RPMI8226 (cell line): ENCODE results near the gene GRM1.
"Not testable (repeated sequence)": the region's sequence is repeated elsewhere in the genome, so short reads cannot be mapped to it uniquely, and the experiment has no call there.

Source experiments
- DNase-seq: peaks from one replicate; pipeline ENCODE4 v3.0.0-alpha.2; 2015

Gene GRM1

GRCh38 chr6:146200176-146200575 lies 171.3 kb downstream of the GRM1 start:
- no peak for DNase-seq

DNA sequence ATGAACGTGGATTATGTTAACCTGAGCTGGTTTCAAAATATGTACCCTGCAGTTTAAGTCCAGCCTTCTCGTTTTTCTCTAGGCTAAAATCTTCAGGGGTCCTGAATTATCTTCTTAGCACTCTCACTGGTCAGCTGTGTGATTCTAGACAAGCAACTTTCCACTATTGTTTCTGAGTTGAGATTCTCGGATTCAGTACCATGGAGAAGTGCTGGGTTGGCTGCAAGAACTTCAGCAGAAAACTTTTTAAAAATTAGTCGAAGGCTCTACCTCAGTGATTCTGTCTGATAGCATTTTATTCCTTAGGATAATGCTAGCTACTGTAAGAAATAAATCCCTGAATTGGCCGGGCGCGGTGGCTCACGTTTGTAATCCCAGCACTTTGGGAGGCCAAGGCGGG lies 173.7 kb downstream of the GRM1 start:
- DNase-seq, result no peak

DNA sequence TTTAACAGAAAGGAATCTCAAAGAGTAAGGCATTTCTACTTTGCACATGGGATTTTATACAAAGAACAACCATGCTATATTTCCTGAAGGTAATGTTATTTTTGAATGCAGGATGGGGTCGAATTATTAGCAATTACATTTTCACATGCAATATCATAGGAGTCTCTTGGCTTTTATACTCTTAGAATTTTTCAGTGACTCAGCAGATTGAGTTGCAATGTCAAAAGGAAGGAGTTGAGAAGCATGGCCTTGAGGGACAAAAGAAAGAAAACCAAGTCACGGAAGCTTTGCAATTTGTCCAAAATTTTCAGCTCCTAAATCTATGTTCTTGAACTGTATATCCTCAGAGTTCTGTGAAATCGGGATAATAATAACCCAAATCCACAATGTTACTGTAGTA lies 181.1 kb downstream of the GRM1 start:
- no peak for DNase-seq

- no peak for DNase-seq
Measured at GRCh38 chr6:146210406-146211083, 181.7 kb downstream of the GRM1 start.

GRCh38 chr6:146211646-146212045 lies 182.8 kb downstream of the GRM1 start:
- no peak for DNase-seq

DNA sequence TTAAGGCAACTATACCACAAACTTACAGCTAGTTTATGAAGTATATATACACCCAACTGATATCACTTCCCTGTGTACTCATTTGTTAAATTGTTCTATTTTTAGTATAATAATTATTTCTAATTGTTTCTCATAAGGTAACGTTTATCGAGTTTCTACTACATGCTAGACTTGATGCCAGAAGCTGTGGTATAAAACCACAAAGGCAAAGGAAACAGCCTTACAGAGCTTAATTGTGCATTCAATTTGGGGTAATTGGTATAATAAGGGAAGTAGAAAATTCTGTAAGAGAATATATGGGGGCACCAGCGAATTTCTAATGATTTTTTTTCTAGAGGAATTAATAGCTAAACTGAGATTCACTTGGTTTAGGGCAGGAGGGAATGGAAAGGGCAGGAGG lies 183.9 kb downstream of the GRM1 start:
- no peak for DNase-seq

DNA sequence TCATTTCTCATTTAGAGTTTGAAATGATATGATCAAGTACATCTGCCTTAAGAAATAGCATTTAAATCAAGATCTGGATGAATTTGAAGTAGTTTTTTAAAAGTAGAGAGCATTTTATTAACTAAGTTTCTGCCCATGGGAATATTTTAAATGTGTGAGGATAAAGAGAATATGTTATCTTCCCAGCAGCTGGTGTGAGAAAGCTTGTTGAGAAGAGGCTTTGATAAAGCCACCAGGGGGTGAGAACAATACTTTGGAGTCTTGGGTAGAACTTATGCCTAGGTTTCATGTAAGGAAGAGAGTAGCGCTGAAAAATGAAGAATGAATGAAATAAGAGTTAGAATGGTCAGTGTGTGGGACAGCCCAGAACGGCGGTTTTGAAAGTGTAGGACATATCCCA lies 190.2 kb downstream of the GRM1 start:
- no peak for DNase-seq

DNA sequence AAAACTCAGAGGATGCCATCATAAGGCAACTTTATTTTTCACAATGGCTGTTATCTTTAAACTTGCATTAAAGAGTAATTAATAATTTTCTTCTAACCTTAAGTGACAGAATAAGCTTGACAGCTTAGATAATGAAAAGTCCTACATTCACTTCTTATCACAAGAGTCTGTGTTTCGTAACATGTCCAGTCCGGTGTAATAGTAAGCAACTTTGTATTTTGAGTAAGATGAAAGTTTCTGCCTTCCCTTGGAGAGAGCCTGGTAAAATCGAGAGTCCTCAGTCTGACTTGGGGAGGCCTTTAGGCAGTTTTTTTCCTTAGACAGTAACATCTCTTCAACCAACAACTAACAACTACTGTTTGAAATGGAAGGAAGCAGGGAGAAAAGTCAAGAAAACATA lies 195.6 kb downstream of the GRM1 start:
- no peak for DNase-seq

- DNase-seq, result no peak
Measured at GRCh38 chr6:146224988-146225387, 196.1 kb downstream of the GRM1 start.

DNA sequence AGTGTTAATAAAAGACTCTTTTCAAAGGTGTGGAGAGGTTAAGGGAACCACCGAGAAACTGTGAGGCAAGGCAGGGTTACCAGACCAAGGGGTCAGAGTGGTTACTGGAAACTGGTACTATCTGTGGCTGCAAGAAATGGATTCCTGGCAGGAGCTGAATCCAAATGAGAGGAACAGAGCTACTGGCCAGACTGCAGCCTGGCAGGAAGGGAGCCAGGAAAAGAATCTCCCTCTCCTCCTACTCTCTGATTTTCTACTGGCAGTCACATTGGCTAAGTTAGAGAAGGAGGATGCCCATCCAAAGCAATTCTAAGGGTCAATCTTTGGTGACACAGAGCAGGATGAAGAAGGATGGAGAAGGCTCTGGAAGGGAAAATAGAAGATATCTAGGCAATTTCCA lies 211.5 kb downstream of the GRM1 start:
- no peak for DNase-seq

DNA sequence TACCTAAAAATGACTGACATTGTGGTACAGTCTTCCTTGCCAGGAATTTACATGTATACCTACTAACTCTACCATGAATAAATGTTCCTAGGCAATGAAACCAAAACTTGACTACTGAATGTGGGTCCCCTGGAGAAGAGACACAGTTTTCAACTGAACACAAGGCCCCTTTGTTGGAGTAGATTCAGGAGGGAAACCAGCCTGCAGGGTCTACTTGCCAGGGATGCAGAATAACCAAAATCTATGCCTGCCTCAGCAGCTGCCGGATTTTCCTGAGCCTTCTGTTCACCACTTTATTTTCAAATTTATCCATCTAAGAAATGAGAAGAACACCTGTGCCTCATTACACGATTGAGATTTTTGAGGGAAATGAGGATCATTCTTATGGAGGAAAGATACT lies 211.9 kb downstream of the GRM1 start:
- DNase-seq, result no peak

- not testable (repeated sequence) for DNase-seq
Measured at GRCh38 chr6:146243646-146244045, 214.8 kb downstream of the GRM1 start.

DNA sequence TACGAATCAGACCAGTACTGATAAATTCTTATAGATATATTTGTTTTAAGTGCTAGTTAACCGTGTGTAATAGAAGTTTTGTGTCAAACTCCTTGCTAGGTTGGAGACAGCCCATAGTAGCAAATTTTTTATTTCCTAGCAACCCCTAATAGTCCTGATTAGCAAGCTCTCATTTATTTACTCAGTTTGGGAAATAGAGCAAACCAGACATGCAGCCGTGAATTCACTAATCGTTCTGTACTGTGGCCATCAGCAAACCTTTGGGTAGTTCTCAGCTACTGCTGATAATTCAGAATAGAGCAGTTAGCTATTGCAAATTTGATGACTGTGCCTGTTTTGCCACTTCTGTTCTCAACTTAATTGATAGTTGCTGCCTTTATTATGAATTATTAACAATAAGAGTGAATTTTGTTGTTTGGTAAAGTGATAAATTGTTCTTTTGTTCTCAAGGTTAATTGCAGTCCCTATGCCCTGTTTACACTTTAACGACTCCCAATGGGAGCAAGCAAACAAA lies 215.8 kb downstream of the GRM1 start:
- no peak for DNase-seq

DNA sequence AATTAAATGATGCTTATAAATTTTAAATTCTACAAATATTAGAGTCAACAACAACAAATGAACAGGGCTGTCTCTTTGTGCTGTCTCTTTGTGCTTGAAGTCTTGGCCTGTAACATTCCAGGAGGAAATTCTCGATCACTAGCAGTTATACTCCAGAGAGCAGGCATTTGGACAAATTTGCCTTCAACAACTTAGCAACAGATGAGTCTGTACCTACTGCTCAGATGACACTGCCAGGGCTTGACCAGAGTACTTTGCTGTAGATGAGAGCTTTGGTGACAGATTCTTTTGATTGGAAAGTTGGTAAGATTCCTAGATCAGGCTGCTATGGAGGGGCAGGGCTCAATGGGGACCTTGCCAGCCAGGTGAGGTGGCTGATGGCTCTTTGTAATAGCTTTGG lies 217.2 kb downstream of the GRM1 start:
- DNase-seq, result no peak

GRCh38 chr6:146253691-146254090 lies 224.8 kb downstream of the GRM1 start:
- no peak for DNase-seq

DNA sequence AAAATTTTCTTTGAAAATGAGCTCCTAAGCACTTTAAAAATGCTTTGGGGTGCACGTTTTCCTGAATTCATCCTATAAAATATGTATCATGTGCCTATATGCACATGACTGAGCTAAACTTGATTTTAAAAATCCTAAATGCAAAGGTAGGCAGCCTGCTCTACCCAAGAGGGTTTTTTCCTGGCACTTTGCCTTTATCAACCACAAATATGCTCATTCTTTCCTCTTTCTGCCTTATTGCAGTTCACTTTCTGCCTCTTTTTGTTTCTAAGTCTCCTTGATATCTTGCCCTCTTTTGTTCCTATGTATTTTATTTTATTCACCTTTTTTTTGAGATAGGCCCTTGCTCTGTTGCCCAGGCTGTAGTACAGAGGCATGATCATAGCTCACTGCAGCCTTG lies 229.3 kb downstream of the GRM1 start:
- no peak for DNase-seq

DNA sequence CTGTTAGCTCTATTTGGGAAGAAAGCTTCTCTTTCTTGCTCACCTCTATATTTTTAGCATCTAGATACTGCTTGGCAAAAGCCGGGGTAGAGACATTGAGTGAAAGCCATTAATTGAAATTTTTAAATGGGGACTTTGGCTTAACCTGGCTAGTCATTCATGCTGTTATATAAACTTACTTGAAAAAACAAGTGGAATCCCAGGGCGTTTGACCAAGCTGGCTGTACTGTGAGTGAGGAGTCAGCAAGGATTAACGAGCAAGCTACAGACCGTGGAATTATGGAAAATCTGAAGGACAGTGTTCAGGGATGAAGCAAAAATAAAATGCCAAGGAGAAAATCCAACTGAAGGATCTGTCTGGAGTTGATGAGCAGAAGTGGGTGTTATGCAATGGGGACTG lies 232.0 kb downstream of the GRM1 start:
- DNase-seq, result no peak

DNA sequence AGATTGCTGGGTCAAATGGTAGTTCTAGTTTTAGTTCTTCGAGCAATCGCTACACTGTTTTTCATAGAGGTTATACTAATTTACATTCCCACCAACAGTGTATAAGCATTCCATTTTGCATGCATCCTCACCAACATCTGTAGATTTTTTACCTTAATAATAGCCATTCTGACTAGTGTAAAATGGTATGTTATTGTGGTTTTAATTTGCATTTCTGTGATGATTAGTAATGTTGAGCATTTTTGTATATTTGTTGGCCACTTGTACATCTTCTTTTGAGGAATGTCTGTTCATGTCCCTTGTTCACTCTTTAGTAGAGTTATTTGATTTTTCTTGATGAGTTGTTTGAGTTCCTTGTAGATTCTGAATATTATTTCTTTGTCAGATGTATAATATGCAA lies 236.2 kb downstream of the GRM1 start:
- no peak for DNase-seq

DNA sequence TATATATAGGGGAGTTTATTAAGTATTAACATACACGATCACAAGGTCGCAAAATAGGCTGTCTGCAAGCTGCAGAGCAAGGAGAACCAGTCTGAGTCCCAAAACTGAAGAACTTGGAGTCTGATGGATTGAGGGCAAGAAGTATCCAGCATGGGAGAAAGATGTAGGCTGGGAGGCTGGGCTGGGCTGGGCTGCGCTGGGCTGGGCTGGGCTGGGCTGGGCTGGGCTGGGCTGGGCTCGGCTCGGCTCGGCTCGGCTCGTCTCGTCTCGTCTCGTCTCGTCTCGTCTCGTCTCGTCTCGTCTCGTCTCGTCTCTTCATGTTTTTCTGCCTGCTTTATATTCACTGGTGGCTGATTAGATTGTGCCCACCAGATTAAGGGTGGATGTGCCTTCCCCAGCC lies 238.6 kb downstream of the GRM1 start:
- no peak for DNase-seq

GRCh38 chr6:146267946-146268345 lies 239.1 kb downstream of the GRM1 start:
- no peak for DNase-seq

DNA sequence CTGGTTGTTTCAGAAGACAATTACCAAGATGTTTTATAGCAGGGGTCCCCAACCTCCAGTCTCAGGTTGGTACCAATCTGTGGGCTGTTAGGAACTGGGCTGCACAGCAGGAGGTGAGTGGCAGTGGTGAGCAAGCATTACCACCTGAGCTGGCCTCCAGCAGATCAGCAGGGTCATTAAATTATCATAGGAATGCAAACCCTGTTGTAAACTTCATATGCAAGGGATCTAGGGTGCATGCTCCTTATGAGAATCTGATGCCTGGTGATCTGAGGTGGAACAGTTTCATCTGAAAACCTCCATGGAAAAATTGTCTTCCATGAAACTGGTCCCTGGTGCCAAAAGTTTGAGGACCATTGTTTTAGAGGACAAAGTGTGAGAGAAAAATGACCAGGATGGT lies 240.6 kb downstream of the GRM1 start:
- DNase-seq, result no peak

DNA sequence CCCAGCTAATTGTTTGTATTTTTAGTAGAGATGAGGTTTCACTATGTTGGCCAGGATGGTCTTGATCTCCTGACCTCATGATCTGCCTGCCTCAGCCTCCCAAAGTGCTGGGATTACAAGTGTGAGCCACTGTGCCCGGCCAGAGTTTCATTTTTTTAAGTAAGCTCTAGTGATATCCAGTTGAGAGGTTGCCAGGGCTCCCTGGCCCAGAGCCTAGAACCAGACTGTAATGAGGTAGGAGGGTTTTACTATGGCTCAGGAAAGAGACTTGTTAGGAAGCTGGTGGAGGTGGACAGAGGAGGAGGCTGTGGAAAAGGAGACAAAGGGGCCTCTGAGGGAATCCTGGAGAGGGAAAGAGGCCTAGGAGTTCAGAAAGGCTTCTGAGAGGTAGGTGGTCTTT lies 242.3 kb downstream of the GRM1 start:
- DNase-seq, result not testable (repeated sequence)

DNA sequence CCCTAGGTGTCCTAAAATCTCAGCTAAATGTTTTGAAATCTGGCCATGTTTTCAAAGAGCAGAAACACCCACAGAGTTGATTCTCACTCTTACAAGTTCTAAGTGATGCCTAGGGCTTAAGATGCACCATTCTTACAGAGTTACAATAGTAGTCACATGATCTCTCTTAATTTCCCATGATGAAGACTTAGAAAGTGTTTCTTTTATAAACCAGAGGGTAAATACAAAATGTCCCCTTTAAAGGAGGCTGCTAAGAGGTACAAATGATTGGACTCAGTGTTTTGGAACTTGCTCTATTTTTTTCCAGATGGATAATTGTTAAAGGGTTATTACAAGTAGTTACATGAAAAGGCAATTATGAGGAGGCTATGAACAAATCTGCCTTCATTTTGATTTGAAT lies 244.6 kb downstream of the GRM1 start:
- no peak for DNase-seq

DNA sequence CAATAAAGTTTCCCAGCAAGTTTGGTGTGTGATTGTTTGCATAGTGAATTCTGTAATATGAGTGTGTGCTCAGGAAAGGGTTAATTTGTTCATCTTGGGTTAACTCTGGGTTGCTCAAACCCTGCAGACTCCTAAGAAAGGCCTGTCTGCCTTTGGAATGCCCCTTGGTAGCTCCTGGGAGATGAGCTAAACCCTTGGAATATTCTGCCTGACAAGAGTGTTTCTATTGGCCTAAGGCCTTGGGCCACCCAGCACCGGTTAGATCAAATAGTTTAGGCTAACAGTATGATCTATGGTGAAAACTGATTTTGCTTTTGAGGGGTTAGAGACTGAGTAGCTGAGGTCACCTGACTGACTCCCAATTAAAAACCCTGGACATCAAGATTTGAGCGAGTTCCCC lies 248.3 kb downstream of the GRM1 start:
- no peak for DNase-seq

GRCh38 chr6:146281651-146282362 lies 252.9 kb downstream of the GRM1 start:
- no peak for DNase-seq
